GM12865 (cell line): ENCODE results near the gene CFAP68.

Experiments used
- DNase-seq: peaks from one replicate; pipeline ENCODE4 v3.0.0; 2010; ENCODE audit warnings: low read depth
- H3K4me3 ChIP-seq: 2 replicates; pipeline ENCODE4 v1.5.1; 2011; ENCODE audit warnings: mild to moderate bottlenecking, low read depth, low read length, control low read depth
- CTCF ChIP-seq: IDR thresholded peaks from 2 replicates; pipeline ENCODE4 v1.5.1; 2011; ENCODE audit warnings: low read length, control low read depth, low read depth, inconsistent platforms; ENCODE audit not compliant: insufficient read depth; ENCODE audit errors: missing control alignments

CFAP68 gene

DNA sequence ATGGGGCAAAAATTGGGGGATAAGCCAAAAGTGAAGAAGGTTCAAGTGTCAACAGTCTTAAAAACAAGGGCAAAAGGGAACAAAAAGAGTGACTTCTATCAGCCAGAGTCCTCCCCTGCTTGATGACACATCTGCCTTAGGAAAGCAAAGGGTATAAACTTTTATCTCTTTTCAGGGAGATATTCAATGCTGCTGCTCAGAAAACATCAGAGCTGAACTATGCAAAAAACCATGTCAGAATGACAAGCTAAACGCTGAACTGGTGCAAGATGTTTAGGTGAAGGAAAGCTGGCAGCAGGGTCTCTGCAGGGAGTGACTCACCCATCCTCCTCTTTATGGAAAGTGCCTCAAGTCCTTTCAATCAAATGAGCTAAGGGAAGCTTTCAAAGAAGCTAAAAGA, 32.7 kb upstream of the CFAP68 start:
- TF ChIP-seq CTCF: no peak
- no peak overlapping the region for H3K4me3 ChIP-seq
- DNase-seq: no peak

GRCh38 chr11:111849631-111850030, 29.7 kb upstream of the CFAP68 start:
- TF ChIP-seq CTCF: no peak
- H3K4me3 ChIP-seq: no peak overlapping the region
- DNase-seq: no peak

- no peak overlapping the region for H3K4me3 ChIP-seq
- DNase-seq: no peak
- no peak for TF ChIP-seq CTCF
Measured at GRCh38 chr11:111851067-111851466, 28.3 kb upstream of the CFAP68 start.

DNA sequence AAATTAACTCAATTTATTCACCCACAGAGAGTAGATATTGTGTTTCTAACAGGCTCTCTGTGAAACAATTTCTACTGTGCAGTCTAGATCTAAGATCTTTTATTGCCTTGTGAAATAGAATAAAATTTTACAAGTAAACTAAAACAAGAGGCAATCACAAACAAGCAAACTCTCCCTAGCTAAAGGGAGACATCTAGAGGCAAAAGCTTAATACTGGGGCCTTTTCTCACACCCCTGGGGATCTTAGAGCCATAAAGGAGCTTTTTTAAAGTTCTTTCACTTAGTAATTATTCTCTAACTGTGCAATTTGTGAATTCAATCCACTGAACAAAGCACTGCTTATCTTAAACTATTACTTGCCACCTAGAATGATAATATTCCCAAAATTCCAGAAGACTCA, 27.7 kb upstream of the CFAP68 start:
- DNase-seq: no peak

DNA sequence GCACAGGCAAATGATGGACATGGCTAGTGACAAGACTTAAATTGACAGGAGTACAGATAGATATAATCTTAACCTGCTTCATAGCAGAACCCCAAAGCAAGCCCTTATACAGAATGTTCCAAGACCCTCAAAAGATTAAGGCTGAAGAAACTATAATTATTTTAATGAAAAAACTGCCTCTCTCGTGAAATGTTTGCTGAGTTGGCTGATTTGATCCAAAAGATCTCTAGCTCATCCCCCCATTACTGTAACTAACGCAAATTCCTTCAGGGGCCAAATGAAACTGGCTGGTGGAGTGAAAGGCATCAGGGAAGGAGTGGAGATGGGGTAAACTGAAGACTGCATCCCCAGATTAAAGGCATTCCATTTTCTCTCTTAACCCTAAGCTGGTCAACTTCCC, 27.2 kb upstream of the CFAP68 start:
- no peak for TF ChIP-seq CTCF
- H3K4me3 ChIP-seq: no peak overlapping the region
- no peak for DNase-seq

More for the DNA sequence above, 27.7 kb upstream of the CFAP68 start:
- H3K4me3 ChIP-seq: no peak overlapping the region
- no peak for TF ChIP-seq CTCF

- TF ChIP-seq CTCF: no peak
- DNase-seq: no peak
- H3K4me3 ChIP-seq: no peak overlapping the region
Measured at GRCh38 chr11:111855506-111855905, 23.8 kb upstream of the CFAP68 start.

GRCh38 chr11:111860257-111860656, 19.1 kb upstream of the CFAP68 start:
- no peak for TF ChIP-seq CTCF
- no peak overlapping the region for H3K4me3 ChIP-seq
- DNase-seq: no peak
